ENCODE measurements around the gene MPV17L.

GRCh38 chr16:15460601-15461000 lies 65.0 kb downstream of the MPV17L start:
- TF ChIP-seq IRF3 (IDR thresholded peaks at IDR 0.05; ENCODE audit: low read depth, low read length) (no peak), POLR2AphosphoS5 (IDR thresholded peaks at IDR 0.05; ENCODE audit: low read depth, low read length) (no peak), RAD21 (IDR thresholded peaks at IDR 0.05; ENCODE audit: low read length) (no peak), EP300 (IDR thresholded peaks at IDR 0.05; ENCODE audit: borderline replicate concordance in 1 of 2, low read depth in 1 of 2, low read length in 1 of 2) (no peak), RFX5 (IDR thresholded peaks at IDR 0.05; ENCODE audit: low read length) (no peak), CTCF (IDR thresholded peaks at IDR 0.05) (no peak), GABPA (IDR thresholded peaks at IDR 0.05; ENCODE audit: low read depth) (no peak), YY1 (IDR thresholded peaks at IDR 0.05; ENCODE audit: low read depth) (no peak), FOXM1 (IDR thresholded peaks at IDR 0.05; ENCODE audit: low read depth) (no peak)

Data from SK-N-SH (cell line).